Measurements from ENCODE around the gene CDH18.

DNA sequence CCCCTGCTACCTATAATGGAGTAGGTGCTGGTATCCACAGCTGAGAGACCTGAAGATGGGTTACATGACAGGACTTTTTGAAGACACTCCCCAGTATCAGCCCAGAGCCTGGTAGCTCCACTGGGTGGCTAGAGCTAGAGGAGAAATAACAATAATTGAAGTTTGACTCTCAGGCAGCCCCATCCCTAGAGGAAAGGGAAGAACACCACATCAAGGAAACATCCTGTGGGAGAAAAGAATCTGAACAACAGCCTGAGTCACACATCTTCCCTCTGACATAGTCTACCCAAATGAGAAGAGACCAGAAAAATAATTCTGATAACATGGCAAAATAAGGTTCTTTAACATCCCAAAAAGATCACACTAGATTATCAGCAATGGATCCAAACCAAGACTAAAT is 432.1 kb downstream of the CDH18 start:
- no peak for TF ChIP-seq GABPA (IDR thresholded peaks at IDR 0.05; ENCODE audit: low read depth)
- TF ChIP-seq CTCF (IDR thresholded peaks at IDR 0.05; ENCODE audit: insufficient read depth, low read length), result no peak
- no peak for TF ChIP-seq REST (IDR thresholded peaks at IDR 0.05; ENCODE audit: insufficient replicate concordance, low read depth)

All from HL-60 (cell line).